Activated CD4-positive, CD25-positive, alpha-beta regulatory T cell (primary cell): Measurements from ENCODE around the gene CHST7.

Experiments
- DNase-seq, 4 experiments: peaks; one replicate each; lab custom pipeline; 2025; lab: John Stamatoyannopoulos, UW

CHST7 gene

DNA sequence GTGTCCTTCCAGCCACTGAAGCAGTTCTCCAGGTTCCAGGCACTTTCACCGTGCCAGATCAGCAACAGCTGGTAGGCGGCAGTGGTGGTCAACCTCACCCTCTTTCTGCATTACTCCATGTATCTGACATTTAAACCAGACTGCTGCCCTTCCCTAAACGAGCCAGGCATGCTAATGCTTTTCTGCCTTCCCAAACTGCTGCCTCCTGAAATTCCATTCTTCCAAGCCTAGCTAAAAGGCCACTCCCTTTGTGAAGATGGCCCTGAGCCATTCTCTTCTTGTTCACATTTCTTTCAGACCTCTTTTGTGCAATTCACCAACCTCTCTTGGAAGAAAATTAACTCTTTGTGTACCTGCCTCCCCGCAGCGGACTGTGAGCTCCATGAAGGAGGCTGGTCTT is 73.7 kb downstream of the CHST7 start:
- no peak for DNase-seq
